Omental fat pad (tissue), 4 donors: Measurements from ENCODE around the gene ZNF451. TPM values are rescaled to one million over a fixed set of nuclear protein-coding genes. Genes with fewer than 3 reads are reported as not detected.

ENCODE experiments used
- ATAC-seq: fragments of 150-250 bp; one replicate; pipeline ENCODE4 v1.9.1; 2016; ENCODE audit warnings: mild to moderate bottlenecking, moderate library complexity; ENCODE audit not compliant: low FRiP score
- DNase-seq: peaks from one replicate; pipeline ENCODE4 v3.0.0-alpha.2; 2019; ENCODE audit warnings: low spot score
- CTCF ChIP-seq, 3 donors: fragments of 450-650 bp; IDR thresholded peaks; one replicate each; pipeline ENCODE4 v1.5.1; 2016 to 2017; ENCODE audit warnings: antibody characterized with exemption in 3 of 3, mild to moderate bottlenecking in 3 of 3, moderate library complexity in 2 of 3
- total RNA-seq, 4 donors: library from RNA; depleted of rRNA; stranded (reverse); fragments of >200 nt; gene quantifications; one replicate each; pipeline ENCODE4 v1.1.0, GENCODE V29; 2016

The ZNF451 gene
- total RNA-seq, 4 donors from 2014 or later: 41.4 to 66.8 (median 57.0) TPM

GRCh38 chr6:57182017-57182432, 92.0 kb downstream of the ZNF451 start:
- ATAC-seq (no peak), DNase-seq (no peak)
- TF ChIP-seq CTCF (IDR thresholded peaks at IDR 0.05): no peak

- no peak for ATAC-seq
- no peak for TF ChIP-seq CTCF (IDR thresholded peaks at IDR 0.05)
- no peak for DNase-seq
Measured at GRCh38 chr6:57183336-57183735, 93.3 kb downstream of the ZNF451 start.

GRCh38 chr6:57190140-57190539, 100.2 kb downstream of the ZNF451 start:
- DNase-seq (no peak), ATAC-seq (no peak)
- no peak for TF ChIP-seq CTCF (IDR thresholded peaks at IDR 0.05)

- ATAC-seq (no peak), DNase-seq (no peak)
- no peak for TF ChIP-seq CTCF (IDR thresholded peaks at IDR 0.05)
Measured at GRCh38 chr6:57193177-57193576, 103.2 kb downstream of the ZNF451 start.

- DNase-seq (no peak), ATAC-seq (no peak)
- TF ChIP-seq CTCF (IDR thresholded peaks at IDR 0.05): no peak
Measured at GRCh38 chr6:57195457-57195856, 105.5 kb downstream of the ZNF451 start.

DNA sequence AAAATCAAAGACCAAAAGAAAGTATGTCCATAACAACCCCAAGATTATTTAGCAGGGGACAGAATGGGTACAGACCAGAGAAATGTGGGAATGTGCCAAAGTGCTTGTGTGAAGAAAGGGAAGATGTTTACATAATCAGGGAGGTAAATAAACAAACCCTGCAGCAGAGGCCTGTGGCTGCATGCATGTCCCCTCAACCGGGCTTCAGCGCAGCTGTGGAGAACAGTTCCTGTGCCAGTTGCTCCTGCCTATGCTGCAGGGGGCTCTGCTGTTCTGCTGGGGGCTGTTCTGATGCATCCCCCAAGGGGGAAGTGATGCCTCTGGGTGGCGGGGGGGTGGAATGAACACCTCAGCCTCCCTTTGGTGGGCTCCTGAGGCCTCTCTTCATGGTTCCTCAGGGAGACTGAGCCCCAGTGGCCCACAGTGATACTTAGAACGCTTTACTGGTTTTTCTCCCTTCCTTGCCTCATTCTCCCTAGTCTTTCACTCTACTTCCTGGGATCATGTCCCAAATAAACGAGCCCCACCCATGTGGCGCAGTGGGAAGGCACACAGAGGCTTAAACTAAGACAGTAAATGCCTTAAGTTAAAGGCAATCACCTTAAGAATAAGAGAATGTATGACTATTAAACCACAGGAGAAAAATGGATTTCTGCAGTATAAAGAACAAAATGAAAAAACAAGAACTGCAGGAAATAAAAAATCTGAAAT, 109.1 kb downstream of the ZNF451 start:
- no peak for ATAC-seq
- TF ChIP-seq CTCF (IDR thresholded peaks at IDR 0.05): no peak
- no peak for DNase-seq

- ATAC-seq (no peak), DNase-seq (no peak)
- no peak for TF ChIP-seq CTCF (IDR thresholded peaks at IDR 0.05)
Measured at GRCh38 chr6:57201718-57202117, 111.7 kb downstream of the ZNF451 start.
